GM12878 (cell line): ENCODE results near the gene NAA10. TPM values are rescaled to one million over a fixed set of nuclear protein-coding genes. Genes with fewer than 3 reads are reported as not detected.

Source experiments
- ATAC-seq: fragments of 200-7000 bp; cut with Tn5 transposase; 3 replicates; pipeline ENCODE4 v1.9.1; 2020; ENCODE audit warnings: mild to moderate bottlenecking, moderate library complexity
- BruUV-seq: library from RNA; stranded (reverse); fragments of 400-500 nt; replicated peaks from 2 replicates; lab custom pipeline; 2021; lab: Mats Ljungman, UMichigan
- CTCF ChIA-PET: fragments of 300-600 bp; sonication (Branson Sonifier 250); formaldehyde crosslinking; extraction: SDS; loops from one replicate; lab custom pipeline; 2021; ENCODE audit warnings: inconsistent platforms; lab: Yijun Ruan, JAX
- POLR2A ChIA-PET: fragments of 350-600 bp; formaldehyde crosslinking; extraction: SDS; loops from one replicate; lab custom pipeline; 2021; ENCODE audit warnings: inconsistent platforms; lab: Charles Lee
- RAD21 ChIA-PET: fragments of 300-600 bp; sonication (Branson Sonifier 250); formaldehyde crosslinking; loops from one replicate; lab custom pipeline; 2023; ENCODE audit warnings: antibody characterized with exemption; ENCODE audit not compliant: unreplicated experiment; lab: Charles Lee
- SMC1A ChIA-PET: fragments of 300-600 bp; sonication (Branson Sonifier 250); formaldehyde crosslinking; loops from one replicate; lab custom pipeline; 2023; ENCODE audit not compliant: unreplicated experiment, uncharacterized antibody; lab: Charles Lee
- DNase-seq: peaks from one replicate; pipeline ENCODE4 v3.0.0-alpha.2; 2011; ENCODE audit warnings: low read depth, low spot score
- FAIRE-seq: peaks from 3 replicates; lab custom pipeline; 2011; peaks lifted over from hg19 to GRCh38; lab: Jason Lieb, UNC
- H2AFZ ChIP-seq: 2 replicates; pipeline ENCODE4 v1.6.0; 2011; ENCODE audit warnings: low read depth, low read length, control low read depth; ENCODE audit not compliant: control insufficient read depth
- H3K27ac ChIP-seq: 2 replicates; pipeline ENCODE4 v1.5.1; 2011; ENCODE audit warnings: control low read depth; ENCODE audit not compliant: control insufficient read depth, insufficient read depth
- H3K27me3 ChIP-seq, 2 experiments: replicated peaks in 1 of 2; 2 replicates each; pipeline versions ENCODE4 v1.6.0 to v1.6.1; 2011; ENCODE audit warnings: low read length in 1 of 2; ENCODE audit not compliant: control insufficient read depth in 2 of 2, insufficient read depth in 2 of 2
- H3K36me3 ChIP-seq, 2 experiments: 2 replicates each; pipeline ENCODE4 v1.5.1; 2011; ENCODE audit warnings: low read length in 1 of 2; ENCODE audit not compliant: control insufficient read depth in 2 of 2, insufficient read depth in 2 of 2
- H3K4me1 ChIP-seq: 2 replicates; pipeline ENCODE4 v1.6.1; 2011; ENCODE audit warnings: mild to moderate bottlenecking, low read length, moderate library complexity, mixed read lengths; ENCODE audit not compliant: control insufficient read depth, insufficient read depth
- H3K4me2 ChIP-seq: 2 replicates; pipeline ENCODE4 v1.6.0; 2011; ENCODE audit warnings: control low read depth; ENCODE audit not compliant: control insufficient read depth, insufficient read depth
- H3K4me3 ChIP-seq: fragments of 200-600 bp; sonication (generic); 2 replicates; pipeline ENCODE4 v1.5.1; 2016
- H3K79me2 ChIP-seq: 2 replicates; pipeline ENCODE4 v1.6.0; 2011; ENCODE audit warnings: low read length; ENCODE audit not compliant: control insufficient read depth, insufficient read depth
- H3K9ac ChIP-seq: 2 replicates; pipeline ENCODE4 v1.8.0; 2011; ENCODE audit warnings: low read length, control low read depth, mixed read lengths; ENCODE audit not compliant: control insufficient read depth, insufficient read depth
- H3K9me3 ChIP-seq: replicated peaks from 3 replicates; pipeline ENCODE4 v1.5.1; 2011; ENCODE audit warnings: mild to moderate bottlenecking, low read length; ENCODE audit not compliant: control insufficient read depth, insufficient read depth
- H4K20me1 ChIP-seq: 2 replicates; pipeline ENCODE4 v1.6.0; 2011; ENCODE audit not compliant: control insufficient read depth, insufficient read depth
- FOS ChIP-seq: IDR thresholded peaks from 3 replicates; pipeline ENCODE4 v1.6.1; 2011; ENCODE audit warnings: borderline replicate concordance; ENCODE audit not compliant: insufficient read length; ENCODE audit errors: extremely low read depth
- MEF2A ChIP-seq: IDR thresholded peaks from 2 replicates; pipeline ENCODE4 v1.6.1; 2011; ENCODE audit warnings: low read depth, mild to moderate bottlenecking, low read length, moderate library complexity; ENCODE audit not compliant: insufficient read depth
- MEF2B ChIP-seq: fragments of 450-650 bp; IDR thresholded peaks from 2 replicates; pipeline ENCODE4 v1.6.1; 2018; ENCODE audit warnings: mild to moderate bottlenecking, moderate library complexity; ENCODE audit not compliant: partially characterized antibody, poor library complexity, severe bottlenecking
- POLR2AphosphoS5 ChIP-seq: IDR thresholded peaks from 2 replicates; pipeline ENCODE4 v1.6.1; 2011; ENCODE audit warnings: mild to moderate bottlenecking, low read length, inconsistent platforms
- RUNX3 ChIP-seq: IDR thresholded peaks from 2 replicates; pipeline ENCODE4 v1.6.1; 2012; ENCODE audit warnings: low read length, inconsistent platforms
- SKIL ChIP-seq: fragments of 450-650 bp; IDR thresholded peaks from 2 replicates; pipeline ENCODE4 v1.6.1; 2017; ENCODE audit warnings: mild to moderate bottlenecking, low read depth, inconsistent platforms; ENCODE audit not compliant: poor library complexity, severe bottlenecking
- SMAD5 ChIP-seq: IDR thresholded peaks from 2 replicates; pipeline ENCODE4 v1.6.1; 2016; ENCODE audit warnings: antibody characterized with exemption, low read depth
- SUZ12 ChIP-seq: fragments of 200-600 bp; sonication (generic); IDR thresholded peaks from one replicate; pipeline ENCODE4 v1.6.1; 2018; ENCODE audit warnings: antibody characterized with exemption, mild to moderate bottlenecking; ENCODE audit not compliant: unreplicated experiment
- WGBS: methylation state at CpG from one replicate; pipeline ENCODE4 v1.1.6; 2016; ENCODE audit warnings: low lambda C conversion rate; ENCODE audit not compliant: insufficient replicate concordance, insufficient coverage; ENCODE audit errors: missing lambda C conversion rate; 5-methylcytosine and 5-hydroxymethylcytosine counted together
- in situ Hi-C: fragments of 300-500 bp; cut with MboI; formaldehyde crosslinking; loops from 9 replicates; pipeline ENCODE4 v1.14.3; 2018; ENCODE audit warnings: mixed read lengths
- intact Hi-C: fragments of 100-400 bp; cut with micrococcal nuclease; formaldehyde crosslinking; loops from one replicate; pipeline ENCODE4 v1.14.2; 2022; ENCODE audit not compliant: unreplicated experiment
- polyA plus RNA-seq, 11 experiments: library from polyadenylated mRNA; depleted of rRNA in 4 of 11; unstranded in 6 of 11; stranded (reverse) in 5 of 11; fragments of >200 nt; fragmentation: Nextera tagmentation in 4 of 11; fragmentation: Illumina TruSeq in 1 of 11; extraction: Ambion mirVana in 4 of 11; extraction: Trizol in 1 of 11; gene quantifications; 1 replicate in 1 of 11; 2 replicates in 10 of 11; pipeline versions ENCODE4 v1.2.1 to v1.2.3, GENCODE V29; 2011 to 2016; ENCODE audit warnings: inconsistent platforms in 2 of 11, missing spikeins in 2 of 11, low read depth in 1 of 11
- total RNA-seq, 4 experiments: library from RNA; depleted of rRNA in 3 of 4; stranded (reverse); fragments of >200 nt in 3 of 4; fragmentation: Illumina TruSeq in 1 of 4; extraction: Trizol in 1 of 4; gene quantifications; 2 replicates each; pipeline versions ENCODE4 v1.2.1 to v1.2.3, GENCODE V29; 2013 to 2021

The NAA10 gene
- total and polyA plus RNA-seq, 10 of the 15 experiments (the other 5 are each of a cell fraction or from before 2014, with no cell fraction given): 7.9 to 212 (median 98.9) TPM

DNA sequence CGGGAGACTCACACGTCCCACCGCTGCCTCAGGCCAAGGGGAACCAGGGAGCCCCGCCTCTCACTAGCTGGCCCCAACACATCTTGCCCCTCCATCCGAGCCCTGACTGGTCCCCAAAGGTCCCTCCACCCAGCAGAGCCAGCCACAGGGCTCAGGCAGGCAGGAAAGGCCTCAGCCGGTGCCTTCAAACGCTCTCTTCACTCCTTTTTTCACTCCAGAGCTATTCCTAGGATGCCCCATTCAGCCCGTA, 7.2 kb downstream of the NAA10 start:
- no peaks in the 10 kb centered on the region for H3K27me3 ChIP-seq
- TF ChIP-seq SMAD5 (0 out of 2 replicates have a peak, but pooled peaks have one; percentile 19), SUZ12 (no peak), RUNX3 (peak; percentile 18; the same call in 1 of the 2 replicates), POLR2AphosphoS5 (peak; percentile 39; the same call in 1 of the 2 replicates), FOS (no peak), SKIL (no peak), MEF2A (no peak), MEF2B (no peak)
- TF ChIP-seq, all 136 proteins: peak for 3
- in situ Hi-C loops: loop anchor here (10.0 kb wide), 1 partner anchor 57 kb away; no protein-coding TSS in a partner anchor
- no peaks in the 10 kb centered on the region; the same call in 2 of the 3 replicates for H3K9me3 ChIP-seq
- peak overlapping the region; percentile 93 for H3K4me2 ChIP-seq
- POLR2A ChIA-PET: interaction anchor here (1.1 to 5.8 kb wide), 6 partner anchors 17 to 201 kb away, joined by 4 to 68 read pairs (median 6); partner anchors contain the start of genes HCFC1, RENBP and TMEM187
- DNase-seq (no peak), ATAC-seq (peak; percentile 2), FAIRE-seq (no peak)
- peaks cover 0 to 2% of the 10 kb centered on the region in 2 experiments; a peak in 3 of 4 replicates for H3K36me3 ChIP-seq
- RAD21 ChIA-PET: interaction anchor here (2.6 to 6.2 kb wide), 2 partner anchors 20 to 42 kb away, joined by 13 to 48 read pairs; partner anchors contain the start of gene HCFC1
- peaks cover 37% of the 10 kb centered on the region for H3K79me2 ChIP-seq
- TSS peak; percentile 47 for BruUV-seq
- peaks cover 9% of the 10 kb centered on the region; the same call in 1 of the 2 replicates for H3K4me1 ChIP-seq
- WGBS: 2% methylated on average over 8 of the region's 8 CpGs
- H3K4me3 ChIP-seq: peak overlapping the region; percentile 74
- peak overlapping the region; percentile 98 for H3K27ac ChIP-seq
- CTCF ChIA-PET: interaction anchor here (0.6 to 8.7 kb wide), 2 partner anchors 20 to 82 kb away, joined by 3 to 172 read pairs; partner anchors contain the start of gene RENBP
- H4K20me1 ChIP-seq: no peaks in the 10 kb centered on the region
- intact Hi-C loops: loop anchor here (2.0 to 5.0 kb wide), 4 partner anchors 43 to 445 kb away; partner anchors contain the start of genes ABCD1, BCAP31, FLNA and HCFC1
- SMC1A ChIA-PET: interaction anchor here (1.0 to 5.5 kb wide), 2 partner anchors 20 to 74 kb away, joined by 5 to 61 read pairs; no protein-coding TSS in a partner anchor
- peak overlapping the region; percentile 97 for H3K9ac ChIP-seq
- H2AFZ ChIP-seq: no peak overlapping the region
